AG04450 (cell line): Measurements from ENCODE around the gene MEG3. TPM values are rescaled to one million over a fixed set of nuclear protein-coding genes. Genes with fewer than 3 reads are reported as not detected.

Source experiments
- CTCF ChIA-PET: fragments of 300-600, 350-600 bp; formaldehyde crosslinking; extraction: SDS; loops from one replicate; lab custom pipeline; 2022; ENCODE audit warnings: antibody characterized with exemption, inconsistent platforms; lab: Charles Lee
- POLR2A ChIA-PET: fragments of 350-600 bp; formaldehyde crosslinking; extraction: SDS; loops from one replicate; lab custom pipeline; 2021; ENCODE audit warnings: antibody characterized with exemption, inconsistent platforms; lab: Yijun Ruan, JAX
- DNase-seq: peaks from one replicate; pipeline ENCODE4 v3.0.0-alpha.2; 2011; ENCODE audit warnings: low read depth, low spot score
- H3K27ac ChIP-seq: one replicate; pipeline ENCODE4 v1.5.1; 2012; ENCODE audit warnings: low read depth, low read length, control low read depth
- H3K27me3 ChIP-seq: one replicate; pipeline ENCODE4 v1.6.0; 2012; ENCODE audit warnings: low read length; ENCODE audit not compliant: control insufficient read depth, insufficient read depth
- H3K4me3 ChIP-seq: 2 replicates; pipeline ENCODE4 v1.5.1; 2011; ENCODE audit warnings: mild to moderate bottlenecking, low read depth, low read length, control low read depth
- H3K9me3 ChIP-seq: 2 replicates; pipeline ENCODE4 v1.5.1; 2012; ENCODE audit warnings: low read length; ENCODE audit not compliant: control insufficient read depth, insufficient read depth
- CTCF ChIP-seq: IDR thresholded peaks from 2 replicates; pipeline ENCODE4 v1.5.1; 2011; ENCODE audit warnings: low read depth, low read length, control low read depth, inconsistent platforms
- polyA plus RNA-seq: library from polyadenylated mRNA; depleted of rRNA; stranded (reverse); fragments of >200 nt; gene quantifications from 2 replicates; pipeline ENCODE4 v1.2.3, GENCODE V29; 2011

The MEG3 gene
- polyA plus RNA-seq, 1 experiment, result 310 TPM

GRCh38 chr14:100859781-100860180 is 33.9 kb downstream of the MEG3 start:
- no peak for TF ChIP-seq CTCF
- POLR2A ChIA-PET, result no interaction called here
- Histone ChIP-seq H3K9me3 (no peaks in the 10 kb centered on the region; the same call in 1 of the 2 replicates), H3K27ac (no peak overlapping the region), H3K4me3 (no peak overlapping the region), H3K27me3 (no peaks in the 10 kb centered on the region)
- DNase-seq, result no peak
- CTCF ChIA-PET, result no interaction called here

GRCh38 chr14:100860556-100861187 is 34.8 kb downstream of the MEG3 start:
- Histone ChIP-seq H3K9me3 (no peaks in the 10 kb centered on the region; the same call in 1 of the 2 replicates), H3K27me3 (no peaks in the 10 kb centered on the region), H3K4me3 (no peak overlapping the region), H3K27ac (no peak overlapping the region)
- CTCF ChIA-PET, result interaction anchor here (0.5 kb wide), 1 partner anchor 39 kb away, joined by 4 read pairs; no protein-coding TSS in a partner anchor
- no peak for TF ChIP-seq CTCF
- POLR2A ChIA-PET, result interaction anchor here (0.6 kb wide), 1 partner anchor 17 kb away, joined by 3 read pairs; no protein-coding TSS in a partner anchor
- no peak for DNase-seq

- ChIA-PET CTCF (no interaction called here), POLR2A (no interaction called here)
- Histone ChIP-seq H3K9me3 (no peaks in the 10 kb centered on the region; the same call in 1 of the 2 replicates), H3K4me3 (no peak overlapping the region), H3K27me3 (no peaks in the 10 kb centered on the region), H3K27ac (no peak overlapping the region)
- no peak for TF ChIP-seq CTCF
- DNase-seq, result no peak
Measured at GRCh38 chr14:100861188-100861936, 35.4 kb downstream of the MEG3 start.

- TF ChIP-seq CTCF, result no peak
- H3K27ac ChIP-seq, result no peak overlapping the region
- no peaks in the 10 kb centered on the region for H3K27me3 ChIP-seq
- ChIA-PET POLR2A (no interaction called here), CTCF (no interaction called here)
- no peak overlapping the region for H3K4me3 ChIP-seq
- DNase-seq, result no peak
- no peaks in the 10 kb centered on the region; the same call in 1 of the 2 replicates for H3K9me3 ChIP-seq
Measured at GRCh38 chr14:100861937-100862247, 36.0 kb downstream of the MEG3 start.

GRCh38 chr14:100862277-100862676 is 36.4 kb downstream of the MEG3 start:
- ChIA-PET CTCF (no interaction called here), POLR2A (no interaction called here)
- Histone ChIP-seq H3K4me3 (no peak overlapping the region), H3K27me3 (no peaks in the 10 kb centered on the region), H3K9me3 (no peaks in the 10 kb centered on the region; the same call in 1 of the 2 replicates), H3K27ac (no peak overlapping the region)
- TF ChIP-seq CTCF, result no peak
- DNase-seq, result no peak
